GM12891 (cell line): ENCODE measurements around the gene TMEM266.

ENCODE experiments used
- DNase-seq: peaks from one replicate; pipeline ENCODE4 v3.0.0; 2011; ENCODE audit warnings: low spot score; ENCODE audit not compliant: insufficient read length
- FAIRE-seq: peaks from 2 replicates; lab custom pipeline; 2011; peaks lifted over from hg19 to GRCh38; lab: Jason Lieb, UNC
- PAX5 ChIP-seq: IDR thresholded peaks from 2 replicates; pipeline ENCODE4 v1.6.1; 2011; ENCODE audit warnings: low read length, moderate library complexity, mild to moderate bottlenecking; ENCODE audit not compliant: insufficient read depth, severe bottlenecking
- POLR2A ChIP-seq: IDR thresholded peaks from 2 replicates; pipeline ENCODE4 v1.6.1; 2011; ENCODE audit warnings: low read depth, low read length, control low read depth
- POLR2AphosphoS5 ChIP-seq: IDR thresholded peaks from 2 replicates; pipeline ENCODE4 v1.6.1; 2011; ENCODE audit warnings: low read depth, low read length, control low read depth
- POU2F2 ChIP-seq: IDR thresholded peaks from 2 replicates; pipeline ENCODE4 v1.6.1; 2011; ENCODE audit warnings: low read depth, mild to moderate bottlenecking, control low read depth, low read length, moderate library complexity
- SPI1 ChIP-seq: IDR thresholded peaks from 2 replicates; pipeline ENCODE4 v1.6.1; 2011; ENCODE audit warnings: low read depth, low read length, control low read depth
- TAF1 ChIP-seq: IDR thresholded peaks from 2 replicates; pipeline ENCODE4 v1.6.1; 2011; ENCODE audit warnings: low read depth, low read length, control low read depth

TMEM266 gene

GRCh38 chr15:76099388-76099787 is 39.6 kb downstream of the TMEM266 start:
- FAIRE-seq = no peak
- no peak for DNase-seq
- TF ChIP-seq POLR2AphosphoS5 (no peak), POLR2A (no peak), TAF1 (no peak), POU2F2 (no peak), SPI1 (no peak), PAX5 (no peak)

- TF ChIP-seq POU2F2 (no peak), POLR2A (no peak), SPI1 (no peak), TAF1 (no peak), PAX5 (no peak), POLR2AphosphoS5 (no peak)
- DNase-seq (no peak), FAIRE-seq (no peak)
Measured at GRCh38 chr15:76100361-76100760, 40.6 kb downstream of the TMEM266 start.

GRCh38 chr15:76101655-76102054 is 41.9 kb downstream of the TMEM266 start:
- TF ChIP-seq PAX5 = no peak
- no peak for TF ChIP-seq SPI1
- TF ChIP-seq POLR2A = no peak
- no peak for TF ChIP-seq POLR2AphosphoS5
- no peak for FAIRE-seq
- no peak for DNase-seq

- FAIRE-seq (no peak), DNase-seq (no peak)
- TF ChIP-seq TAF1 (no peak), SPI1 (no peak), POU2F2 (no peak), POLR2A (no peak), POLR2AphosphoS5 (no peak), PAX5 (no peak)
Measured at GRCh38 chr15:76105391-76105790, 45.6 kb downstream of the TMEM266 start.

- DNase-seq = no peak
- no peak for TF ChIP-seq SPI1
- TF ChIP-seq POU2F2 = no peak
- TF ChIP-seq POLR2AphosphoS5 = no peak
- no peak for TF ChIP-seq POLR2A
- no peak for TF ChIP-seq PAX5
- no peak for TF ChIP-seq TAF1
- no peak for FAIRE-seq
Measured at GRCh38 chr15:76105911-76106310, 46.1 kb downstream of the TMEM266 start.

- no peak for FAIRE-seq
Measured at GRCh38 chr15:76107169-76107568, 47.4 kb downstream of the TMEM266 start.

GRCh38 chr15:76108021-76108723 is 48.4 kb downstream of the TMEM266 start:
- no peak for TF ChIP-seq POLR2A
- no peak for TF ChIP-seq POLR2AphosphoS5
- no peak for TF ChIP-seq PAX5
- no peak for TF ChIP-seq TAF1
- no peak for TF ChIP-seq POU2F2
- no peak for TF ChIP-seq SPI1
- DNase-seq (no peak), FAIRE-seq (no peak)

More at GRCh38 chr15:76107169-76107568, 47.4 kb downstream of the TMEM266 start:
- TF ChIP-seq SPI1 (no peak), POU2F2 (no peak), POLR2AphosphoS5 (no peak), POLR2A (no peak), TAF1 (no peak), PAX5 (no peak)
- DNase-seq = no peak

GRCh38 chr15:76109046-76109445 is 49.3 kb downstream of the TMEM266 start:
- no peak for TF ChIP-seq PAX5
- TF ChIP-seq POLR2AphosphoS5 = no peak
- no peak for TF ChIP-seq POLR2A
- no peak for TF ChIP-seq POU2F2
- TF ChIP-seq TAF1 = no peak
- TF ChIP-seq SPI1 = no peak
- DNase-seq = no peak
- no peak for FAIRE-seq

GRCh38 chr15:76114561-76114960 is 54.8 kb downstream of the TMEM266 start:
- no peak for FAIRE-seq
- no peak for DNase-seq
- no peak for TF ChIP-seq PAX5
- TF ChIP-seq SPI1 = no peak
- no peak for TF ChIP-seq TAF1
- no peak for TF ChIP-seq POLR2AphosphoS5
- TF ChIP-seq POLR2A = no peak
- TF ChIP-seq POU2F2 = no peak

- DNase-seq (no peak), FAIRE-seq (no peak)
- TF ChIP-seq TAF1 (no peak), POLR2AphosphoS5 (no peak), POU2F2 (no peak), POLR2A (no peak), PAX5 (no peak), SPI1 (no peak)
Measured at GRCh38 chr15:76116138-76116885, 56.5 kb downstream of the TMEM266 start.
